Measurements from ENCODE around the gene SART1. TPM values are rescaled to one million over a fixed set of nuclear protein-coding genes. Genes with fewer than 3 reads are reported as not detected.

SART1 gene
- total and polyA plus RNA-seq, 10 of the 15 experiments (the other 5 are each of a cell fraction or from before 2014, with no cell fraction given), result 6.2 to 60.5 (median 37.4) TPM

- TF ChIP-seq, protein P1, sequence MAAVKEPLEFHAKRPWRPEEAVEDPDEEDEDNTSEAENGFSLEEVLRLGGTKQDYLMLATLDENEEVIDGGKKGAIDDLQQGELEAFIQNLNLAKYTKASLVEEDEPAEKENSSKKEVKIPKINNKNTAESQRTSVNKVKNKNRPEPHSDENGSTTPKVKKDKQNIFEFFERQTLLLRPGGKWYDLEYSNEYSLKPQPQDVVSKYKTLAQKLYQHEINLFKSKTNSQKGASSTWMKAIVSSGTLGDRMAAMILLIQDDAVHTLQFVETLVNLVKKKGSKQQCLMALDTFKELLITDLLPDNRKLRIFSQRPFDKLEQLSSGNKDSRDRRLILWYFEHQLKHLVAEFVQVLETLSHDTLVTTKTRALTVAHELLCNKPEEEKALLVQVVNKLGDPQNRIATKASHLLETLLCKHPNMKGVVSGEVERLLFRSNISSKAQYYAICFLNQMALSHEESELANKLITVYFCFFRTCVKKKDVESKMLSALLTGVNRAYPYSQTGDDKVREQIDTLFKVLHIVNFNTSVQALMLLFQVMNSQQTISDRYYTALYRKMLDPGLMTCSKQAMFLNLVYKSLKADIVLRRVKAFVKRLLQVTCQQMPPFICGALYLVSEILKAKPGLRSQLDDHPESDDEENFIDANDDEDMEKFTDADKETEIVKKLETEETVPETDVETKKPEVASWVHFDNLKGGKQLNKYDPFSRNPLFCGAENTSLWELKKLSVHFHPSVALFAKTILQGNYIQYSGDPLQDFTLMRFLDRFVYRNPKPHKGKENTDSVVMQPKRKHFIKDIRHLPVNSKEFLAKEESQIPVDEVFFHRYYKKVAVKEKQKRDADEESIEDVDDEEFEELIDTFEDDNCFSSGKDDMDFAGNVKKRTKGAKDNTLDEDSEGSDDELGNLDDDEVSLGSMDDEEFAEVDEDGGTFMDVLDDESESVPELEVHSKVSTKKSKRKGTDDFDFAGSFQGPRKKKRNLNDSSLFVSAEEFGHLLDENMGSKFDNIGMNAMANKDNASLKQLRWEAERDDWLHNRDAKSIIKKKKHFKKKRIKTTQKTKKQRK (IDR thresholded peaks at IDR 0.05; ENCODE audit: low read depth, low read length), result no peak
- TF ChIP-seq NBN (IDR thresholded peaks at IDR 0.05) (no peak), SMC3 (IDR thresholded peaks at IDR 0.05; ENCODE audit: borderline replicate concordance, low read length) (no peak), NR2C2 (IDR thresholded peaks at IDR 0.05; ENCODE audit: borderline replicate concordance, control insufficient read depth, insufficient read length, low read depth) (no peak), CTCF (IDR thresholded peaks at IDR 0.05 in 2 of 3, conservative IDR thresholded peaks at IDR 0.05 in 1 of 3; ENCODE audit: control insufficient read depth in 2 of 3, extremely low read depth in 1 of 3, insufficient read depth in 1 of 3, low read depth in 3 of 3, low read length in 3 of 3) (no peak), MTA2 (IDR thresholded peaks at IDR 0.05; ENCODE audit: low read depth) (no peak), CHD2 (IDR thresholded peaks at IDR 0.05; ENCODE audit: borderline replicate concordance, low read depth, low read length) (no peak), ATF2 (IDR thresholded peaks at IDR 0.05; ENCODE audit: low read length) (no peak), ZZZ3 (IDR thresholded peaks at IDR 0.05; ENCODE audit: control insufficient read depth, insufficient read length, low read depth) (no peak)
Observed at GRCh38 chr11:65964906-65965305, 3.4 kb downstream of the SART1 start (continued).

Measured in GM12878 (cell line).